Upper lobe of right lung (tissue), 1 donor: ENCODE measurements around the gene PDE7B. TPM values are rescaled to one million over a fixed set of nuclear protein-coding genes. Genes with fewer than 3 reads are reported as not detected.

Experiments used
- ATAC-seq: fragments of 200-7000 bp; cut with Tn5 transposase; one replicate; pipeline ENCODE4 v1.9.1; 2020; ENCODE audit warnings: mild to moderate bottlenecking, moderate library complexity
- DNase-seq: peaks from one replicate; pipeline ENCODE4 v3.0.0-alpha.2; 2020
- H3K27ac ChIP-seq: fragments of 200-600 bp; one replicate; pipeline ENCODE4 v1.8.0; 2022
- H3K27me3 ChIP-seq: fragments of 200-600 bp; one replicate; pipeline ENCODE4 v1.8.0; 2022; ENCODE audit warnings: mild to moderate bottlenecking
- H3K36me3 ChIP-seq: fragments of 200-600 bp; one replicate; pipeline ENCODE4 v1.8.0; 2022
- H3K4me1 ChIP-seq: fragments of 200-600 bp; one replicate; pipeline ENCODE4 v1.8.0; 2022
- H3K4me3 ChIP-seq: fragments of 200-600 bp; one replicate; pipeline ENCODE4 v1.8.0; 2022; ENCODE audit warnings: mild to moderate bottlenecking
- H3K9me3 ChIP-seq: fragments of 200-600 bp; one replicate; pipeline ENCODE4 v1.8.0; 2022
- intact Hi-C: fragments of 100-400 bp; cut with DNase I; formaldehyde crosslinking; loops from one replicate; pipeline ENCODE4 v1.11.0; 2022
- total RNA-seq: library from RNA; stranded (reverse); fragmentation: NEBNext Ultra II Directional; extraction: Animal tissue kit (Norgen Biotek cat#: 25700); gene quantifications from one replicate; pipeline ENCODE4 v1.2.1, GENCODE V29; 2021
- TF ChIP-seq, protein P1 (sequence below): fragments of 200-600 bp; IDR thresholded peaks from one replicate; pipeline ENCODE4 v1.8.0; 2022; ENCODE audit warnings: antibody characterized with exemption
- donor health status: DM: no; HTN: yes; CAD: no; lungs with severe emphysema.

PDE7B gene
- total RNA-seq, 1 donor from 2014 or later, result 4.2 TPM

DNA sequence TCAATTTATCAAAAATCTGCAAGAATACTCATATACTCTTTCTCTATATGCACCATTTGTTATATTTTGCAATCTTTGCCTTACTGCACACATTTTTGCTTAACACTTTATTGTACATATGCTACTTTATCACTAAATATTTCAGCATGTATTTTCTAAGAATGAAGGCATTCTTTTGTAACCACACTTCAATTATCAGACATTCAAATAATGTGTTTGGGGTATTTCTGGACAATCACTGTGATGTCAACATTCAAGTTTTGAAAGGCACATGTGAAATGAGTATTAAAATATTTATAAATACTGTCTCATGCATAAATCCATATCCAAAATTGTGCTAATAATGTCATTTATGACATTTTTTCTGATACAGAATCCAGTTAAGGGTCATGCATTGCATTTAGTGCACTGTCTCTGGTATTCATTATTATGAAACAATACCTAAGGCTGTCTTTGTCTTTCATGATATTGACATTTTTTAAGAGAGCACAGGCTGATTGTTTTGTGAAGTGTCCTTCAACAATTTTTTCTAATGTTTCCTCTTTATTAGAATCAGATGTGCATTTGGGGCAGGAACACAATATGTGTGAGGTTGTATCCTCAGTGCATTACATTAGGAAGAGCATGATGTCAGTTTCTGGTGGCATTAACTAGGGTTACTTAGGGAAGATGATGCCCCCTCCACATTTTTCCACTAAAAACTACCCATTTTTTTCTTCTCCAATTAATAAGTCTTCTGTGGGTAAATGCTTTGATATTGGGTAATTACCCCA lies 292.9 kb downstream of the PDE7B start:
- ATAC-seq (no peak), DNase-seq (no peak)
- H3K9me3 ChIP-seq, result no peaks in the 10 kb centered on the region
- H3K4me3 ChIP-seq, result no peak overlapping the region
- intact Hi-C loops, result no loop called here
- TF ChIP-seq, protein P1, sequence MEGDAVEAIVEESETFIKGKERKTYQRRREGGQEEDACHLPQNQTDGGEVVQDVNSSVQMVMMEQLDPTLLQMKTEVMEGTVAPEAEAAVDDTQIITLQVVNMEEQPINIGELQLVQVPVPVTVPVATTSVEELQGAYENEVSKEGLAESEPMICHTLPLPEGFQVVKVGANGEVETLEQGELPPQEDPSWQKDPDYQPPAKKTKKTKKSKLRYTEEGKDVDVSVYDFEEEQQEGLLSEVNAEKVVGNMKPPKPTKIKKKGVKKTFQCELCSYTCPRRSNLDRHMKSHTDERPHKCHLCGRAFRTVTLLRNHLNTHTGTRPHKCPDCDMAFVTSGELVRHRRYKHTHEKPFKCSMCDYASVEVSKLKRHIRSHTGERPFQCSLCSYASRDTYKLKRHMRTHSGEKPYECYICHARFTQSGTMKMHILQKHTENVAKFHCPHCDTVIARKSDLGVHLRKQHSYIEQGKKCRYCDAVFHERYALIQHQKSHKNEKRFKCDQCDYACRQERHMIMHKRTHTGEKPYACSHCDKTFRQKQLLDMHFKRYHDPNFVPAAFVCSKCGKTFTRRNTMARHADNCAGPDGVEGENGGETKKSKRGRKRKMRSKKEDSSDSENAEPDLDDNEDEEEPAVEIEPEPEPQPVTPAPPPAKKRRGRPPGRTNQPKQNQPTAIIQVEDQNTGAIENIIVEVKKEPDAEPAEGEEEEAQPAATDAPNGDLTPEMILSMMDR, result no peak
- H3K4me1 ChIP-seq, result no peaks in the 10 kb centered on the region
- no peaks in the 10 kb centered on the region for H3K27me3 ChIP-seq
- H3K27ac ChIP-seq, result no peak overlapping the region
- H3K36me3 ChIP-seq, result no peaks in the 10 kb centered on the region

DNA sequence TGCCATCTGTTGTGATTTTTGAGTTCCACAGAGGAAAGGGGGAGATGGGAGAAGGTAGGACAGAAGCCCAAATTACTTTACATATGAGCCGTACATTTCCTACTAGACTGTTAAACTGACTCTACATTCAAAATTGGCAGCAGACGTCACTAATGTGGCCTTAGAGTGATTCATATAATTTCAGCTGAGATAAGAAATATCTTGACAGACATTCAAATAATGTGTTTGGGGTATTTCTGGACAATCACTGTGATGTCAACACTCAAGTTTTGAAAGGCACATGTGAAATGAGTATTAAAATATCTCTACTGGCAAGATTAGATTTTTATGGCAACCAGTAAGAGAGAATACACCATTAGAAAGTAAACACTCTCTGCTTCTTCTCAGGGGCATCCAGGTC lies 294.6 kb downstream of the PDE7B start:
- H3K27ac ChIP-seq, result no peak overlapping the region

DNA sequence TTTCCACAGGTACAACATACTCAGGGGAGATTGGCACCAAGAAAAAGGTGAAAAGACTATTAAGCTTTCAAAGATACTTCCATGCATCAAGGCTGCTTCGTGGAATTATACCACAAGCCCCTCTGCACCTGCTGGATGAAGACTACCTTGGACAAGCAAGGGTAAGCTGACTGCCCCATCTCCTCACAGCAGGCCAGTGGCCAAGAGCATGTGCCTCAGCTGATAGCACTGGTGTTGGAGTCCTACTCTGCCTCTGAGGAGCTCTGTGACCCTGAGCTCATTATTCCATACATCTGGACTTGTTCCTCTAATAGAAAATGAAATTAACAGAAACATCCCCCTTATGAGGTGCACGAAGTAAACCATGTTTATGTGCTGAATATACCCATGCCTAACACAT lies 295.8 kb downstream of the PDE7B start:
- ATAC-seq (no peak), DNase-seq (no peak)
- Histone ChIP-seq H3K27me3 (no peaks in the 10 kb centered on the region), H3K27ac (no peak overlapping the region), H3K4me3 (no peak overlapping the region), H3K9me3 (no peaks in the 10 kb centered on the region), H3K4me1 (no peaks in the 10 kb centered on the region), H3K36me3 (no peaks in the 10 kb centered on the region)
- TF ChIP-seq, protein P1, result no peak
- intact Hi-C loops, result no loop called here

More for the DNA sequence above, 294.6 kb downstream of the PDE7B start:
- TF ChIP-seq, protein P1, result no peak
- Histone ChIP-seq H3K36me3 (no peaks in the 10 kb centered on the region), H3K9me3 (no peaks in the 10 kb centered on the region), H3K4me1 (no peaks in the 10 kb centered on the region), H3K4me3 (no peak overlapping the region), H3K27me3 (no peaks in the 10 kb centered on the region)
- intact Hi-C loops, result no loop called here
- no peak for ATAC-seq
- no peak for DNase-seq

DNA sequence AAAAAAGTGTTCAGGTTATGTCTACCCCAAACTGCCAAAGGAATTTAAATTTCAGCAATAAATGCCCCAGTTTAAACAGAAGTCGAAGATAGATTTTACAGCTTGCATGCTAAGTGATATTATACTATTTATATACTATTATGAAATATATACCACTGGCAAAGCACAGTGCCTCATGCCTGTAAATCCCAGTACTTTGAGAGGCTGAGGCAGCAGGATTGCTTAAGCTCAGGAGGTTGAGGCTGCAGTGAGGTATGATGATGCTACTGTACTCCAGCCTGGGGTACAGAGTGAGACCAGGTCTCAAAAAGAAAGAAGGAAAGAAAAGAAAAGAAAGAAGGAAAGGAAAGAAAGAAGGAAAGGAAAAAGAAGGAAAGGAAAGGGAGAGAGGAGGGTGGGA lies 296.6 kb downstream of the PDE7B start:
- no peak for ATAC-seq
- no peak overlapping the region for H3K27ac ChIP-seq
- intact Hi-C loops, result no loop called here
- no peaks in the 10 kb centered on the region for H3K27me3 ChIP-seq
- DNase-seq, result no peak
- no peaks in the 10 kb centered on the region for H3K9me3 ChIP-seq
- H3K4me1 ChIP-seq, result no peaks in the 10 kb centered on the region
- no peaks in the 10 kb centered on the region for H3K36me3 ChIP-seq
- no peak overlapping the region for H3K4me3 ChIP-seq
- TF ChIP-seq, protein P1, result no peak

DNA sequence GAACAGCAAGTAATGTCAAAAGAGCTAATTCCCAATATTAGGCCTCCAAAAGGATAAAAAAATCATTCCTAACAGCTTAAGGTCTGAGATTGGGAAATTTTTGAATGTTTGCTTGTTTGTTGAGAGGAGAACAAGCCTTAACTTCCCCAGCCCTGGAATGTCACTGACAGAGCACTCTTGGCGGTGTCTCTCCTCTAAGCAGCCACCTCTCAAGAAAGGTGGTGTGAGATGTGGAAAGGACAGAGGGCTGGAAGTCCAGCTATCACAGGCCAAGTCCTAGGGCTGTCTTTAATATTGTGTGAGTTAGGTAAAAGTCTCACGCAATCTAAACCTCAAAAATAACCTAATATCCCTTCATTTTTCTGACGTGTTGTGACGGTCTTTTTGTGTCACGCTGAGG lies 297.0 kb downstream of the PDE7B start:
- H3K27ac ChIP-seq, result no peak overlapping the region
- H3K4me3 ChIP-seq, result no peak overlapping the region
- intact Hi-C loops, result no loop called here
- H3K27me3 ChIP-seq, result no peaks in the 10 kb centered on the region
- ATAC-seq (no peak), DNase-seq (no peak)
- no peaks in the 10 kb centered on the region for H3K9me3 ChIP-seq
- no peaks in the 10 kb centered on the region for H3K36me3 ChIP-seq
- no peaks in the 10 kb centered on the region for H3K4me1 ChIP-seq
- TF ChIP-seq, protein P1, result no peak
